HG02884 (cell line): ENCODE results near the gene OR52D1.

Source experiments
- ATAC-seq: cut with Tn5 transposase; IDR thresholded peaks from one replicate; pipeline ENCODE4 v1.9.1; 2021; ENCODE audit warnings: mild to moderate bottlenecking, moderate library complexity; ENCODE audit not compliant: unreplicated experiment

The OR52D1 gene

GRCh38 chr11:5508605-5509004 lies 20.1 kb downstream of the OR52D1 start:
- ATAC-seq: no peak

GRCh38 chr11:5509803-5510202 lies 21.3 kb downstream of the OR52D1 start, which contains the start of gene UBQLN3:
Gene UBQLN3, minus strand, starts transcription at chr11:5509957. Its CDS starts 399 bp downstream, at chr11:5509558.
- ATAC-seq: no peak

- no peak for ATAC-seq
These were observed 26.4 kb downstream of the OR52D1 start for GRCh38 chr11:5514841-5515240.

- no peak for ATAC-seq
These were observed 28.1 kb downstream of the OR52D1 start, which contains the start of gene UBQLNL for GRCh38 chr11:5516599-5516998. Gene UBQLNL, minus strand, starts transcription at chr11:5516699. Its CDS starts 258 bp downstream, at chr11:5516441.

GRCh38 chr11:5521540-5521939 lies 33.1 kb downstream of the OR52D1 start:
- no peak for ATAC-seq

GRCh38 chr11:5522308-5522707 lies 33.8 kb downstream of the OR52D1 start:
- ATAC-seq: no peak

- no peak for ATAC-seq
These were observed 36.3 kb downstream of the OR52D1 start for GRCh38 chr11:5524756-5525155.

GRCh38 chr11:5527716-5528115 lies 39.2 kb downstream of the OR52D1 start:
- ATAC-seq: no peak

GRCh38 chr11:5528495-5528894 lies 40.0 kb downstream of the OR52D1 start:
- no peak for ATAC-seq

- ATAC-seq: no peak
These were observed 42.8 kb downstream of the OR52D1 start for GRCh38 chr11:5531053-5531831.

GRCh38 chr11:5534046-5534445 lies 45.6 kb downstream of the OR52D1 start:
- ATAC-seq: no peak

- ATAC-seq: no peak
These were observed 48.0 kb downstream of the OR52D1 start for GRCh38 chr11:5536482-5536881.
